Neural crest cell (in vitro differentiated cells): Measurements from ENCODE around the gene FSTL1. TPM values are rescaled to one million over a fixed set of nuclear protein-coding genes. Genes with fewer than 3 reads are reported as not detected.
A peak's percentile ranks its signal among the peaks of the same experiment; 100 is the strongest.

Source experiments
- DNase-seq: peaks from one replicate; pipeline ENCODE4 v3.0.0; 2021; ENCODE audit warnings: low read depth, mixed read lengths, low spot score
- H3K27ac Mint-ChIP-seq: one replicate; pipeline ENCODE4 v1.8.0; 2021; ENCODE audit warnings: mild to moderate bottlenecking, mixed read lengths; ENCODE audit not compliant: unreplicated experiment
- H3K27me3 Mint-ChIP-seq: 2 replicates; pipeline ENCODE4 v1.8.0; 2021; ENCODE audit warnings: low read depth, mild to moderate bottlenecking, mixed read lengths
- H3K36me3 Mint-ChIP-seq: 2 replicates; pipeline ENCODE4 v1.8.0; 2021; ENCODE audit warnings: low read depth, mild to moderate bottlenecking, mixed read lengths
- H3K4me1 Mint-ChIP-seq: 2 replicates; pipeline ENCODE4 v1.8.0; 2021; ENCODE audit warnings: mixed read lengths
- H3K4me3 Mint-ChIP-seq: one replicate; pipeline ENCODE4 v1.8.0; 2021; ENCODE audit warnings: mild to moderate bottlenecking, mixed read lengths
- H3K9me3 Mint-ChIP-seq: 2 replicates; pipeline ENCODE4 v1.8.0; 2021; ENCODE audit warnings: mixed read lengths
- total RNA-seq: library from RNA; stranded (reverse); gene quantifications from 2 replicates; pipeline ENCODE4 v1.2.1, GENCODE V29; 2021
- TF ChIP-seq, protein P1 (sequence below): fragments of 200-600 bp; sonication (generic); conservative IDR thresholded peaks from 2 replicates; pipeline ENCODE4 v1.5.0; 2021; ENCODE audit warnings: antibody characterized with exemption, mild to moderate bottlenecking

FSTL1 gene
- total RNA-seq, 1 donor from 2014 or later = 199 TPM

DNA sequence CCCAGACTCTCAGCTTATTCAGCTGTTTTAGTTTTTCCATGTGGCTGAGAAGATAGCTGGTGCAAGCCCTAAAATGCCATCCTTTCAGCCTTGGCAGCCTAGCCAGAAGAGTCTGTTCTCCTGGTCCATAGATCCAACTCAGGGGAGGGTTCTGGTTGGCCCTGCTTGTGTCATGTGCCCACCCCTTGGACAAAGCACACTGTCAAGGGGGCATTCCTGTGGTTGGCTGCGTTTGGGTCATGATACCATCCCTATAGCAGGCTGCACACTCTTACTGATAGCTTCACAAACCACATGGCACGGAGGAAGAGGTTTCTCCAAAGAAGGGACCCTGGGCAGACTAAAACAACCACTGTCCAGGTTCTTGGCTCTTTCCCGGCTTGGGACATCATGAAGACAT is 8.4 kb upstream of the FSTL1 start:
- no peaks in the 10 kb centered on the region for H3K36me3 Mint-ChIP-seq
- H3K9me3 Mint-ChIP-seq = no peaks in the 10 kb centered on the region
- H3K27ac Mint-ChIP-seq = no peak overlapping the region
- peaks cover 16% of the 10 kb centered on the region for H3K4me1 Mint-ChIP-seq
- no peak for DNase-seq
- TF ChIP-seq, protein P1, sequence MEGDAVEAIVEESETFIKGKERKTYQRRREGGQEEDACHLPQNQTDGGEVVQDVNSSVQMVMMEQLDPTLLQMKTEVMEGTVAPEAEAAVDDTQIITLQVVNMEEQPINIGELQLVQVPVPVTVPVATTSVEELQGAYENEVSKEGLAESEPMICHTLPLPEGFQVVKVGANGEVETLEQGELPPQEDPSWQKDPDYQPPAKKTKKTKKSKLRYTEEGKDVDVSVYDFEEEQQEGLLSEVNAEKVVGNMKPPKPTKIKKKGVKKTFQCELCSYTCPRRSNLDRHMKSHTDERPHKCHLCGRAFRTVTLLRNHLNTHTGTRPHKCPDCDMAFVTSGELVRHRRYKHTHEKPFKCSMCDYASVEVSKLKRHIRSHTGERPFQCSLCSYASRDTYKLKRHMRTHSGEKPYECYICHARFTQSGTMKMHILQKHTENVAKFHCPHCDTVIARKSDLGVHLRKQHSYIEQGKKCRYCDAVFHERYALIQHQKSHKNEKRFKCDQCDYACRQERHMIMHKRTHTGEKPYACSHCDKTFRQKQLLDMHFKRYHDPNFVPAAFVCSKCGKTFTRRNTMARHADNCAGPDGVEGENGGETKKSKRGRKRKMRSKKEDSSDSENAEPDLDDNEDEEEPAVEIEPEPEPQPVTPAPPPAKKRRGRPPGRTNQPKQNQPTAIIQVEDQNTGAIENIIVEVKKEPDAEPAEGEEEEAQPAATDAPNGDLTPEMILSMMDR = no peak
- H3K4me3 Mint-ChIP-seq = no peak overlapping the region
- no peaks in the 10 kb centered on the region for H3K27me3 Mint-ChIP-seq

DNA sequence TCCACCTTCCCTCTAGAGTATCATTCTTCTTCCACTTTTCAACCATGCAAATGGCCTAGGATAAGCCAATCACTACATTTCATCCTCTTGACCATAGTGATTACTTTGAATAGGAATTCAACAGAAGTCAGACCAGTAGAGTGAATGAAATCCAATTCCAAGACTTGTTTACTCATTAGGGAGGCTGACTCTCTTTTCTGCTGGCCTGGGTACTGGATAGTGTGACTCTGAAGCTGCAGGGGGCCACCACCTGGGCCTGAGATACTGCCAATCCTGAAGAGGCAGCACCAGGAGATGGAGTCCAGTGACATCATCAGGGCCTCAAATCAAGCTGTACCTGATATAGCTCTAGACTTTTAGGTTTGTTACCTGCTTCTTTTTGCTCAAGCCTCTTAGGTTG is 7.0 kb upstream of the FSTL1 start:
- H3K36me3 Mint-ChIP-seq = no peaks in the 10 kb centered on the region
- H3K27ac Mint-ChIP-seq = no peak overlapping the region
- no peaks in the 10 kb centered on the region for H3K27me3 Mint-ChIP-seq
- TF ChIP-seq, protein P1 = no peak
- peaks cover 18% of the 10 kb centered on the region for H3K4me1 Mint-ChIP-seq
- H3K4me3 Mint-ChIP-seq = no peak overlapping the region
- peaks cover 3% of the 10 kb centered on the region for H3K9me3 Mint-ChIP-seq
- no peak for DNase-seq

DNA sequence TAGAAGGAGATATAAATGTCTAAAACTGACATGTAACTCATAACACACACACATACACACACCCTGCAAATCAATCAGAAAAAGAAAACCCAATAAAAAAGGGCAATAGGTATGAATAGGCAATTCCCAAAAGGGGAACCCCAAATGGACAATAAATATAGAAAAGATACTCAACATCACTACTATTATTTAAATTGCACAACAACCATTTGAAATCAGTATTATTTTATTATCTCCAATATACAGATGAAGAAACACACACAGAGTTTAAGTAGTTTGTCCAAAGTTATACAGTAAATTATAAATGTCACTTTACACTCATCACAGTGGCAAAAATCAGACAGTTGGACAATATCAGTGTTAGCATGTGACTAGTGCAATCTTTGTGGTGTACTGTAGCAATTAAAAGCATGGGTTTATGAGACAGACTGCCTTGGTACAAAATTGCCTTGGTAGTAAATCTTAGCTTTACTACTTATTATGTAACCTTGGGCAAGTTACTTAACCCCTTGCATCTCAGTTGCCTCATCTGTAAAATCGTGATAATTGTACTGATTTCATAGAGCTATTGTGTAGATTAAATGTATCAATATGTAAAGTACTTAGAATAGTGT is 3.4 kb upstream of the FSTL1 start:
- Mint-ChIP-seq H3K9me3 (peaks cover 3% of the 10 kb centered on the region), H3K36me3 (no peaks in the 10 kb centered on the region), H3K4me1 (peaks cover 23% of the 10 kb centered on the region), H3K27ac (no peak overlapping the region), H3K4me3 (peak overlapping the region; percentile 24), H3K27me3 (no peaks in the 10 kb centered on the region)
- TF ChIP-seq, protein P1 = no peak
- no peak for DNase-seq

DNA sequence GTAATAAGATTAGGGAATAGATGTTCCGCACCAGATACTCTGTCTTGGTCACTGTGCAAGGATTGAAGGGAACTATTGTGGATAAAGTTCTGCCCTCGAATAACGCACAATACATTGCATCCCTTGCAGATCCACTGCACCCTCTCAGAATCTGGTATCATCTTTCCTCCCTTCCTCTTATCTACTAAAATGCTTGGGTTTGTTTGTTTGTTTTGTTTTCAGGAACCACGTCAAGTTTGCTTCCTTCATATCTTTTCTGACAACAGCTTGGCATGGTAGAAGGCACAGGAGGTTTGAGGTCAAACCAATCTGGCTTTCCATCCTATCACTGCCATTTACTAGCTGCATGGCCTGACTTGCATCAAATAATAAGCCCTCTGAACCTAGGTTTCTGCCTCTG is 2.0 kb upstream of the FSTL1 start:
- Mint-ChIP-seq H3K27ac (no peak overlapping the region), H3K4me3 (peak overlapping the region; percentile 75), H3K27me3 (no peaks in the 10 kb centered on the region), H3K4me1 (peaks cover 31% of the 10 kb centered on the region), H3K36me3 (no peaks in the 10 kb centered on the region), H3K9me3 (peaks cover 3% of the 10 kb centered on the region)
- DNase-seq = no peak
- TF ChIP-seq, protein P1 = no peak

DNA sequence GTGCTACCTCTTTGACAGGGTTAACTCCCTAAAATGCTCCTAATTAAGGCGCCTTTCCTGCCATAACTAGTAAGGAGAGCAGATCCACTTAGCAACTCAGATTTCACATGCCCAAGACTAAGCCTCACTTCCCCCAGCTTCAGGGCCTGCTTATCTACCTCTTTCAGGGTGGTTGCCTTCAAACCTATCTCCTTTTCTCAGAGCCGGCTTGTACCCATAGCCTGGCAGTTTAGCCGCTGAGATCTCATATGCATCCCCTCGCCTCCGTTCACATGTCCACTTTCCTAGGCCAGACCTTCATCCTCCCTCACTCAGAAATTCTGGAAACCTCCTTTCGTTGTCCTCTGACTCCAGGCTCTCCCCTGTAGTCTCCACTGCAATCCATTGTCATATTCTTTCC is 1.0 kb upstream of the FSTL1 start:
- DNase-seq = no peak
- no peaks in the 10 kb centered on the region for H3K27me3 Mint-ChIP-seq
- peaks cover 37% of the 10 kb centered on the region for H3K4me1 Mint-ChIP-seq
- peaks cover 2% of the 10 kb centered on the region for H3K36me3 Mint-ChIP-seq
- H3K4me3 Mint-ChIP-seq = peak overlapping the region; percentile 75
- peaks cover 3% of the 10 kb centered on the region for H3K9me3 Mint-ChIP-seq
- peak overlapping the region; percentile 3 for H3K27ac Mint-ChIP-seq
- TF ChIP-seq, protein P1 = no peak
